Neural progenitor cell (in vitro differentiated cells): ENCODE data around the gene SLC46A1.

Experiments
- CTCF ChIP-seq: fragments of 200-600 bp; sonication (generic); IDR thresholded peaks from 2 replicates; pipeline ENCODE4 v1.5.1; 2017; ENCODE audit warnings: antibody characterized with exemption, mild to moderate bottlenecking
- EZH2 ChIP-seq: fragments of 200-600 bp; sonication (generic); IDR thresholded peaks from 2 replicates; pipeline ENCODE4 v1.6.1; 2017; ENCODE audit warnings: antibody characterized with exemption, mild to moderate bottlenecking, moderate library complexity
- EZH2phosphoT487 ChIP-seq: fragments of 200-600 bp; sonication (generic); IDR thresholded peaks from 2 replicates; pipeline ENCODE4 v1.6.1; 2017; ENCODE audit warnings: antibody characterized with exemption

GRCh38 chr17:28402224-28402630 is 3.8 kb downstream of the SLC46A1 start:
- TF ChIP-seq CTCF: no peak
- no peak for TF ChIP-seq EZH2
- TF ChIP-seq EZH2phosphoT487: no peak
